NCI-H2081 treated with DMSO at 0.1 percent for 48 hours (cell line): ENCODE data around the gene SNX15.

Experiments
- DNase-seq: peaks from one replicate; lab custom pipeline; 2025; lab: John Stamatoyannopoulos, UW

SNX15 gene

DNA sequence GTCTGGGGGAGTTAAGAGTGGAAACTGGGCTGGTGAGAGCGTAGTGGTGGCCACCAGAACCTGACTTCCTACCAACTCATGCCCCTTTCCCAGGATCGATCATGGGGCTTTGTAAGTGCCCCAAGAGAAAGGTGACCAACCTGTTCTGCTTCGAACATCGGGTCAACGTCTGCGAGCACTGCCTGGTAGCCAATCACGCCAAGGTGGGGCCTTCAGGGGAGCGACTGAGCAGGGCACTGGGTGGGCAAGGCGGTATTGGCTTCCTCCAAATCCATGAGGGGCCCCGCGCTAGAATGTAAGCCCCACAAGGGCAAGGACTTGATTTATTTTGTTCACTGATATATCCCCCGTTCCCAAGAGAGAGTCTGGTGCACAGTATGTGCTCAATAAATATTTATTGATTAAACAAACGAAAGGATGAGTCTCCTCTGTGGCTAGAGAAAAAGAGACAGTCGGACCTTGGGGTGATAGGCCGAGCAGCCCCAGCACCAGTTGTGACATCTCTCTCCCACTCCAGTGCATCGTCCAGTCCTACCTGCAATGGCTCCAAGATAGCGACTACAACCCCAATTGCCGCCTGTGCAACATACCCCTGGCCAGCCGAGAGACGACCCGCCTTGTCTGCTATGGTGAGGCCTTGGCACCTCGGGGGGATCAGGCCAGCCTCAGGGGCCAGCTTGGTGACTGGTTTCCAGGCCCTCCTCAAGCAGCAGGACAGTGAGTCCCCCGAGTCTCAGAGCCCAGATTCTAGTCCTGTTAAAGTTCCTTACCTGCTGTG lies 57.5 kb downstream of the SNX15 start:
- no peak for DNase-seq

DNA sequence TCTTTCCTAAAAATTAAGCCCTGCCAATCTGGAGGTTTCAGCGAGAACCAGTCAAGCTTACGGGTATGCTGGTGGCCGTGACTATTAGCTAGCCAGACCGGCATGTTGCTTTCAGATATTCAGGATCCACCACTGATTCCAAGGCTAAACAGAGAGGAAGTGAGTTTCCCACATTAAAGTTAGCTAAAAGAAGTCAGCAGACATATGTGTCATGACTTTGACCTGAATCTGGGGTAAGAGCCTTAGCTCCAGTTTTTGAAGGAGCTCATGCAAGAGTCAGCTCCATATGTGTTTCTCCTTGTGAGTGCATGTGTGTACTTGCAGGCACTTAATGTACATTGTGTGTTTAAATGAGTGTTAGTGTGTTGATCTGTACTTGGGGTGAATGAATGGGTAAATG lies 58.2 kb downstream of the SNX15 start:
- DNase-seq: no peak

DNA sequence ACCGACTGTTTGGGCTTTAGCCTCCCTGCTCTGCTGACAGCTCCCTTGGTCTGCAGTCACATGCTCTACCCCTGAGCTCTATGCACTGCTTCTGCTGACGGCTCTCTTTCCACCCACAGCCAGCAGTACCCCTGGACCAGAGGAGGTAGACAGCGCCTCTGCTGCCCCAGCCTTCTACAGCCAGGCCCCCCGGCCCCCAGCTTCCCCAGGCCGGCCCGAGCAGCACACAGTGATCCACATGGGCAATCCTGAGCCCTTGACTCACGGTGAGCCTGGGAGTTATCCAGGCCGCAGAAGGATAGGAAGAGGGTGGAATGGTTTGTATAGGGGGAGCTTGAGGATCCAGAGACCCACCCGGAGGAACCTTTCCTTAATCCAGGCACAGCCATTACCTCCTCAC lies 59.6 kb downstream of the SNX15 start:
- no peak for DNase-seq

DNA sequence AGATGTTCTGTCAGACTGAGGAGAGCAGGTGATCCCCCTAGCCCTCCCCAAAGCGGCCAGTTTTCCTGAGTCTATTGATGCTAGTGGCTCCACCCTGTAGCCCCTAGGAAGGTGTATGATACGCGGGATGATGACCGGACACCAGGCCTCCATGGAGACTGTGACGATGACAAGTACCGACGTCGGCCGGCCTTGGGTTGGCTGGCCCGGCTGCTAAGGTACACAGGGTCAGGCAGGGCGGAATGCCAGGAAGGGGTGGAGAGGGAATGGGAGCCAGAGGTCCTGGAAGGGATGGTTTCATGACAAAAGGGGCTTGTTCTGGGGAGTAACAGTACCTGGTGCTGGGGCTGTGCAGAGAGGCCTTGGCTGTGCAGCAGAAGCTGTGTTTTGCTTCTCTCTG lies 60.0 kb downstream of the SNX15 start:
- DNase-seq: no peak

DNA sequence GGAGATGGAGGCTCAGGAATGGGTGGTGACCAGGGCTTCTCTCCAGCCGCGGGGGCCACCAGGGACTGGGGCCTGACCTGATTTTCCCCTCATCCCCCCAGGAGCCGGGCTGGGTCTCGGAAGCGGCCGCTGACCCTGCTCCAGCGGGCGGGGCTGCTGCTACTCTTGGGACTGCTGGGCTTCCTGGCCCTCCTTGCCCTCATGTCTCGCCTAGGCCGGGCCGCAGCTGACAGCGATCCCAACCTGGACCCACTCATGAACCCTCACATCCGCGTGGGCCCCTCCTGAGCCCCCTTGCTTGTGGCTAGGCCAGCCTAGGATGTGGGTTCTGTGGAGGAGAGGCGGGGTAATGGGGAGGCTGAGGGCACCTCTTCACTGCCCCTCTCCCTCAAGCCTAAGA lies 60.6 kb downstream of the SNX15 start:
- no peak for DNase-seq

DNA sequence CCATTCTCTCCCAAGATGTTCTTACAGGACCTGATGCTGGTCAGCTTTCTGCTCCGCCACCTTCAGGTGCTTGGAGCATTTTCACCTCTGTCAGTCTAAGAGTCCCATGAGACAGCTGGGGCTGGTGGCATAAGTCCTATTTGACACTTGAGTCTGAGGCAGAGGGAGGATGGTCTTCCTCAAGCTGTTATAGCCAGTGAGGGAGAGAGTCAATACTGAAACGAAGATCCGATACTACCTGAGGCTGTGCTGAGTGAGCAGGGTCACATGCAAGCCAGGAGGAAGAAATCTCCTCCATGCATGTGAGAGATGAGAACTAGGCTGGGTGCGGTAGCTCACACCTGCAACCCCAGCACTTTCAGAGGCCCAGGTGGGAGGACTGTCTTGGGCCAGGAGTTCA lies 62.4 kb downstream of the SNX15 start:
- no peak for DNase-seq
